A549 (cell line): ENCODE measurements around the gene PGS1. TPM values are rescaled to one million over a fixed set of nuclear protein-coding genes. Genes with fewer than 3 reads are reported as not detected.

Experiments used
- ATAC-seq, 2 experiments: fragments of 200-7000 bp in 1 of 2; fragments of >200 bp in 1 of 2; cut with Nextera tagmentation in 1 of 2; cut with Tn5 transposase in 1 of 2; 3 replicates each; pipeline versions ENCODE4 v1.8.0 to v1.9.1; 2018 to 2020; ENCODE audit warnings: mild to moderate bottlenecking in 1 of 2, moderate library complexity in 1 of 2
- CTCF ChIA-PET: fragments of 300-600 bp; sonication (Branson Sonifier 250); formaldehyde crosslinking; extraction: SDS; loops from one replicate; lab custom pipeline; 2021; ENCODE audit warnings: antibody characterized with exemption, inconsistent platforms; lab: Yijun Ruan, JAX
- POLR2A ChIA-PET: fragments of 350-600 bp; formaldehyde crosslinking; extraction: SDS; loops from one replicate; lab custom pipeline; 2021; ENCODE audit warnings: antibody characterized with exemption, inconsistent platforms; lab: Yijun Ruan, JAX
- DNase-seq, 2 experiments: peaks; one replicate each; pipeline versions ENCODE4 v3.0.0 to v3.0.0-alpha.2; 2011 to 2016; ENCODE audit warnings: low read depth in 1 of 2, low spot score in 1 of 2
- FAIRE-seq: peaks from 2 replicates; lab custom pipeline; 2011; peaks lifted over from hg19 to GRCh38; lab: Jason Lieb, UNC
- H3K27ac ChIP-seq, 2 experiments: fragments of >200 bp; sonication (Bioruptor Twin); formaldehyde crosslinking; 3 replicates each; pipeline ENCODE4 v1.5.1; 2016 to 2017
- H3K4me1 ChIP-seq: fragments of >200 bp; sonication (Bioruptor Twin); formaldehyde crosslinking; 3 replicates; pipeline ENCODE4 v1.6.1; 2016
- H3K4me2 ChIP-seq: fragments of >200 bp; sonication (Bioruptor Twin); formaldehyde crosslinking; 3 replicates; pipeline ENCODE4 v1.6.1; 2016
- H3K4me3 ChIP-seq: fragments of >200 bp; sonication (Bioruptor Twin); formaldehyde crosslinking; 3 replicates; pipeline ENCODE4 v1.5.1; 2016
- H3K9me3 ChIP-seq: fragments of >200 bp; sonication (Bioruptor Twin); formaldehyde crosslinking; 3 replicates; pipeline ENCODE4 v1.6.1; 2016
- ATOH8 ChIP-seq: fragments of 250-450 bp; sonication (Bioruptor Pico); IDR thresholded peaks from 2 replicates; pipeline ENCODE4 v1.5.0; 2020; ENCODE audit warnings: low read depth, mild to moderate bottlenecking, moderate library complexity
- BCL3 ChIP-seq: fragments of >200 bp; sonication (Bioruptor Twin); formaldehyde crosslinking; IDR thresholded peaks from 3 replicates; pipeline ENCODE4 v1.6.1; 2016
- E2F6 ChIP-seq: IDR thresholded peaks from 2 replicates; pipeline ENCODE4 v1.6.1; 2012; ENCODE audit warnings: low read depth, borderline replicate concordance
- EHMT2 ChIP-seq: fragments of 200-600 bp; sonication (generic); IDR thresholded peaks from 2 replicates; pipeline ENCODE4 v1.6.1; 2016; ENCODE audit warnings: antibody characterized with exemption, low read depth, mild to moderate bottlenecking, moderate library complexity
- EP300 ChIP-seq, 2 experiments: fragments of >200 bp; sonication (Bioruptor Twin); formaldehyde crosslinking; IDR thresholded peaks; 2 replicates in 1 of 2; 3 replicates in 1 of 2; pipeline ENCODE4 v1.6.1; 2016 to 2017
- FOSB ChIP-seq: fragments of 250-450 bp; sonication (Bioruptor Pico); IDR thresholded peaks from 2 replicates; pipeline ENCODE4 v1.5.0; 2020; ENCODE audit warnings: mild to moderate bottlenecking, moderate library complexity
- FOSL2 ChIP-seq, 2 experiments: fragments of 450-650 bp in 1 of 2; fragments of >200 bp in 1 of 2; sonication (Bioruptor Twin) in 1 of 2; formaldehyde crosslinking; IDR thresholded peaks; 2 replicates each; pipeline versions ENCODE4 v1.5.0 to v1.6.1; 2016 to 2020; ENCODE audit warnings: mild to moderate bottlenecking in 1 of 2, moderate library complexity in 1 of 2
- HDAC2 ChIP-seq: fragments of 200-600 bp; sonication (generic); IDR thresholded peaks from 2 replicates; pipeline ENCODE4 v1.6.1; 2016
- HES2 ChIP-seq: fragments of >200 bp; sonication (Bioruptor Twin); formaldehyde crosslinking; IDR thresholded peaks from 2 replicates; pipeline ENCODE4 v1.6.1; 2016
- HEYL ChIP-seq: fragments of 250-450 bp; sonication (Bioruptor Pico); IDR thresholded peaks from 2 replicates; pipeline ENCODE4 v1.8.0; 2021; ENCODE audit warnings: mild to moderate bottlenecking, moderate library complexity
- HOXB5 ChIP-seq: fragments of 250-450 bp; sonication (Bioruptor Pico); IDR thresholded peaks from 2 replicates; pipeline ENCODE4 v1.5.0; 2020; ENCODE audit warnings: mild to moderate bottlenecking, moderate library complexity
- JUN ChIP-seq, 2 experiments: fragments of >200 bp; sonication (Bioruptor Twin); formaldehyde crosslinking; IDR thresholded peaks; 2 replicates in 1 of 2; 3 replicates in 1 of 2; pipeline ENCODE4 v1.6.1; 2016 to 2017
- JUNB ChIP-seq: fragments of >200 bp; sonication (Bioruptor Twin); formaldehyde crosslinking; IDR thresholded peaks from 2 replicates; pipeline ENCODE4 v1.6.1; 2016
- MAX ChIP-seq: IDR thresholded peaks from 2 replicates; pipeline ENCODE4 v1.6.1; 2012
- NPAS2 ChIP-seq: fragments of 250-450 bp; sonication (Bioruptor Pico); IDR thresholded peaks from 2 replicates; pipeline ENCODE4 v1.8.0; 2022; ENCODE audit warnings: mild to moderate bottlenecking, moderate library complexity, borderline replicate concordance
- PBX3 ChIP-seq: IDR thresholded peaks from 2 replicates; pipeline ENCODE4 v1.6.1; 2012
- RFX5 ChIP-seq: fragments of 450-650 bp; IDR thresholded peaks from 2 replicates; pipeline ENCODE4 v1.7.1; 2014; ENCODE audit warnings: antibody characterized with exemption, mild to moderate bottlenecking, moderate library complexity
- RNF2 ChIP-seq: fragments of 200-600 bp; sonication (generic); IDR thresholded peaks from 2 replicates; pipeline ENCODE4 v1.6.1; 2016; ENCODE audit warnings: low read depth, mild to moderate bottlenecking, antibody characterized with exemption, moderate library complexity, borderline replicate concordance
- SREBF2 ChIP-seq: fragments of 450-650 bp; IDR thresholded peaks from 2 replicates; pipeline ENCODE4 v1.6.1; 2014; ENCODE audit warnings: mild to moderate bottlenecking, moderate library complexity
- TFCP2L1 ChIP-seq: fragments of 250-450 bp; sonication (Bioruptor Pico); IDR thresholded peaks from 2 replicates; pipeline ENCODE4 v1.5.0; 2021; ENCODE audit warnings: mild to moderate bottlenecking
- WGBS: methylation state at CpG from one replicate; pipeline ENCODE4 v1.1.6; 2017; ENCODE audit errors: missing lambda C conversion rate; 5-methylcytosine and 5-hydroxymethylcytosine counted together
- polyA plus RNA-seq, 4 experiments: library from polyadenylated mRNA; depleted of rRNA in 3 of 4; stranded (reverse); fragments of >200 nt; fragmentation: RNase III in 1 of 4; extraction: RNeasy Plus Mini Kit Qiagen cat#74134 plus additional on column Dnase treatment in 1 of 4; gene quantifications; 2 replicates in 3 of 4; 3 replicates in 1 of 4; pipeline ENCODE4 v1.2.3, GENCODE V29; 2011 to 2017

Gene PGS1
- polyA plus RNA-seq, 2 of the 4 experiments (the other 2 are of a cell fraction) = 23.7 to 29.5 TPM

- FAIRE-seq = no peak
- ATAC-seq = no peak
- 38% methylated on average over 25 of the region's 25 CpGs for WGBS
- no peaks in the 10 kb centered on the region for H3K9me3 ChIP-seq
- DNase-seq = peak in 1 of 2 experiments; percentile 37
- peak overlapping the region; percentile 86 for H3K4me3 ChIP-seq
- peaks cover 61% of the 10 kb centered on the region for H3K4me1 ChIP-seq
- CTCF ChIA-PET = interaction anchor here (0.9 to 15.5 kb wide), 8 partner anchors 11 to 126 kb away, joined by 3 to 388 read pairs (median 78); partner anchors contain the start of gene PGS1
- peak overlapping the region; percentile 93 to 96; a peak in 5 of 6 replicates for H3K27ac ChIP-seq
- peak overlapping the region; percentile 100 for H3K4me2 ChIP-seq
- POLR2A ChIA-PET = interaction anchor here (0.6 to 3.3 kb wide), 9 partner anchors 13 to 418 kb away, joined by 3 to 28 read pairs (median 5); no protein-coding TSS in a partner anchor
- TF ChIP-seq JUN (IDR thresholded peaks at IDR 0.05) = 0 out of 5 replicates have a peak, but pooled peaks of 1 of the 2 experiments have one; percentile 13
- peak; percentile 51 for TF ChIP-seq E2F6
- TF ChIP-seq MAX = peak; percentile 40; the same call in 1 of the 2 replicates
- no peak for TF ChIP-seq BCL3
- TF ChIP-seq JUNB = no peak
- TF ChIP-seq FOSB = no peak
- 0 out of 2 replicates have a peak, but pooled peaks have one; percentile 45 for TF ChIP-seq TFCP2L1 (CRISPR knock-in tag)
- TF ChIP-seq, all 56 proteins: peak for 4
Measured at GRCh38 chr17:78357672-78358537, 20.5 kb upstream of the PGS1 start.

- Histone ChIP-seq H3K9me3 (no peaks in the 10 kb centered on the region), H3K27ac (peak overlapping the region; percentile 93 to 96), H3K4me1 (peaks cover 54% of the 10 kb centered on the region), H3K4me3 (peak overlapping the region; percentile 86), H3K4me2 (peak overlapping the region; percentile 100)
- TF ChIP-seq RNF2 (peak; percentile 81), HDAC2 (no peak; the same call in 1 of the 2 replicates), FOSL2 (IDR thresholded peaks at IDR 0.05) (no peak), FOSL2 (CRISPR knock-in tag; IDR thresholded peaks at IDR 0.05) (no peak), E2F6 (peak; percentile 48; the same call in 1 of the 2 replicates), EHMT2 (no peak), EP300 (IDR thresholded peaks at IDR 0.05) (no peak), HES2 (no peak), HOXB5 (CRISPR knock-in tag) (no peak), NPAS2 (CRISPR knock-in tag) (no peak), PBX3 (0 out of 2 replicates have a peak, but pooled peaks have one; percentile 18), ATOH8 (CRISPR knock-in tag) (no peak), RFX5 (no peak), HEYL (CRISPR knock-in tag) (no peak), SREBF2 (no peak), MAX (peak; percentile 39; the same call in 1 of the 2 replicates)
- DNase-seq (peak in 1 of 2 experiments; percentile 82), FAIRE-seq (no peak), ATAC-seq (peak; percentile 6; a peak in 5 of 6 replicates)
- ChIA-PET POLR2A (interaction anchor here (0.6 to 3.3 kb wide), 13 partner anchors 14 to 350 kb away, joined by 3 to 28 read pairs (median 5); no protein-coding TSS in a partner anchor), CTCF (interaction anchor here (0.8 to 15.5 kb wide), 12 partner anchors 11 to 139 kb away, joined by 3 to 388 read pairs (median 22); partner anchors contain the start of gene PGS1)
- 7% methylated on average over 26 of the region's 72 CpGs for WGBS
Measured at GRCh38 chr17:78358538-78359320, 19.7 kb upstream of the PGS1 start.
